ENCODE data around the gene FAM240A.

FAM240A gene

DNA sequence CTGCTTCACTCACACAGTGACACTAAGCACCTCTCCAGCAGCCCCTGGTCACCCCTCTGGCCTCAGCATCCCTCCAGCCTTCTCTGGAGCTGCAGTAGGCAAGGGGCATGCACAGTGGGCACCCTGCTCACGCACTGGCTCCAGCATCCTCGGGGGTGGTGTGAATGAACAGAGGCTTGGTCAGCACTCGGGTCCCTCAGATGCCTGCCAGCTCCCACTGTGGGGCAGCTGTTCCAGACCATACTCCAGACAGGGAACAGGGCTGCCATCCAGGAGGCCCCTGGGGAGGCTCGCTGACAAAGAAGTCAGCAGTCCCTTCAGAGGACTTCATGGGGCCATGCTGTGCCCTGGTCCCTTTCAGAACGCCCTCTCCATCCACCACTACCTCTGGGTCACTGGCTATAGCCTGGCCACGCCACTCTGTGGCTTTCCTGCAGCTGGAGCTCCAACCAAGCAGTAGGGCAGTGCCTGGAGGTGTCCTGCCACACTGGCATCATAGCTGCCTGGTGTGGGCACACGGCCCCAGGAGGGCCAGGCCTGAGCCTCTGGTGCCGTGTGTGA is 54.8 kb downstream of the FAM240A start:
- no peaks in the 10 kb centered on the region for H3K9me3 Mint-ChIP-seq
- H3K27me3 Mint-ChIP-seq (ENCODE audit: low read depth): no peaks in the 10 kb centered on the region
- no peaks in the 10 kb centered on the region for H3K4me1 Mint-ChIP-seq (ENCODE audit: low read depth)
- no peak overlapping the region for H3K27ac Mint-ChIP-seq
- H3K36me3 Mint-ChIP-seq (ENCODE audit: low read depth): no peaks in the 10 kb centered on the region
- H3K4me3 Mint-ChIP-seq: no peak overlapping the region

DNA sequence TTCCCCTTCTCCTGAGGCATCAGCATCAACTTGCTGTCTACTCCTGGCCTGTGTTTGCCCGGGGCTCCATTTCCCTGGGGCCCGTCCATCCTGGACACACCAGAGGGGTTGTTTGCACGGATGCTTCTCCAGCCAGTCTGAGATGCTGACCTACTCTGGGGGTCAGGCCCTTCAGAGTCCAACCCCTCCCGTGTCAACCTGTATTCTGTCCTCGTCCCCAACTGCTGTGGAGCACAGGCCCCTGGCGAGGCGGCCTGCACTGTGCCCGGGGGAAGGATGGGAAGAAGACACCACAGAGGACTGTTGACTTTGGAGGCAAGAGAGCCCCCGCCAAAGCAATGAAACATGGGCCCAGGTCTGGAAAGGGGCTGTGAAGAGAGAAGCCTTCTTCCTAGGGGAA is 55.3 kb downstream of the FAM240A start:
- Mint-ChIP-seq H3K36me3 (ENCODE audit: low read depth) (no peaks in the 10 kb centered on the region), H3K27ac (no peak overlapping the region), H3K4me3 (no peak overlapping the region), H3K27me3 (ENCODE audit: low read depth) (no peaks in the 10 kb centered on the region), H3K9me3 (no peaks in the 10 kb centered on the region), H3K4me1 (ENCODE audit: low read depth) (no peaks in the 10 kb centered on the region)

DNA sequence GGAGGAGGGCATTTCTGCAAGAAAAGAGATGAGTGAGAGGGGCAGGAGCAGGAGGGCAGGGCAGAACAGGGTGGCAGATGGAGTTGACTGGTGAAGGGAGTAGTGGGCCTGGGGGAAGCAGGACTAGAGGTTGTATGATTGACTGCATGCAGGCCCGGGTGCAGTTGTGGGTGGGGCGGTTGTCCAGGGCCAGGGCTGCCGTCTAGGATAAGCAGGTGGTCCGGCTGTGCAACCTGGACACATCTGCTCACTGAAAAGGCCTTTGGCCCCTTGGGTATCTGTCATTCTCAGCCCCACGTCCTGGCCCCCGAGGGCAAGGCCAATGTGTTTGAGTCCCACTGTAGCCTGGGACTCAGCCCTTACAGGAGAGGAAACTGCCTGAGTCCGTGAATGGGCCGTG is 55.8 kb downstream of the FAM240A start:
- Mint-ChIP-seq H3K27ac (no peak overlapping the region), H3K9me3 (no peaks in the 10 kb centered on the region), H3K36me3 (ENCODE audit: low read depth) (no peaks in the 10 kb centered on the region), H3K4me1 (ENCODE audit: low read depth) (no peaks in the 10 kb centered on the region), H3K4me3 (no peak overlapping the region), H3K27me3 (ENCODE audit: low read depth) (no peaks in the 10 kb centered on the region)

DNA sequence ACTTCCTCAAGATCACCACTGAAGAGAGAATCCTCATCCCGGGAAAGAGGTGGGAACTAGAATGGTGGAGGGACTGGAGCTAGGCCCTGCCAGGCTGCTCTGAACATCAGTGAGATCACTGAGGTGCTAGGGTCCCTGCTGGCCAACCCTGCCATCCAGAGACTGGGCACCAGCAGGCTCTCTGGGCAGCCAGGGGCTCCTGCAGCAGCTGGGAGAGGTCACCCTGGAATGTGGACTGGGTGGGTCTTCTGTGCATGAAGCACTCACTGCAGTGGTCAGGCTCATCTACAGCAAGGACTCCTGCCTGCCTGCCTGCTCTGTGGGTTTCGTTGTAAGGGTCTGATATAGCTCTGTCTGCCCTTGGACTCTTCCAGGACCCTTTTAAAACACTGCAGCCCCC is 56.3 kb downstream of the FAM240A start:
- no peaks in the 10 kb centered on the region for H3K4me1 Mint-ChIP-seq (ENCODE audit: low read depth)
- no peaks in the 10 kb centered on the region for H3K27me3 Mint-ChIP-seq (ENCODE audit: low read depth)
- no peak overlapping the region for H3K27ac Mint-ChIP-seq
- no peaks in the 10 kb centered on the region for H3K9me3 Mint-ChIP-seq
- no peak overlapping the region for H3K4me3 Mint-ChIP-seq
- no peaks in the 10 kb centered on the region for H3K36me3 Mint-ChIP-seq (ENCODE audit: low read depth)

- Mint-ChIP-seq H3K36me3 (ENCODE audit: low read depth) (no peaks in the 10 kb centered on the region), H3K27me3 (ENCODE audit: low read depth) (no peaks in the 10 kb centered on the region), H3K4me3 (no peak overlapping the region), H3K9me3 (no peaks in the 10 kb centered on the region), H3K4me1 (ENCODE audit: low read depth) (no peaks in the 10 kb centered on the region), H3K27ac (no peak overlapping the region)
Measured at GRCh38 chr3:46669191-46669999, 57.1 kb downstream of the FAM240A start.

DNA sequence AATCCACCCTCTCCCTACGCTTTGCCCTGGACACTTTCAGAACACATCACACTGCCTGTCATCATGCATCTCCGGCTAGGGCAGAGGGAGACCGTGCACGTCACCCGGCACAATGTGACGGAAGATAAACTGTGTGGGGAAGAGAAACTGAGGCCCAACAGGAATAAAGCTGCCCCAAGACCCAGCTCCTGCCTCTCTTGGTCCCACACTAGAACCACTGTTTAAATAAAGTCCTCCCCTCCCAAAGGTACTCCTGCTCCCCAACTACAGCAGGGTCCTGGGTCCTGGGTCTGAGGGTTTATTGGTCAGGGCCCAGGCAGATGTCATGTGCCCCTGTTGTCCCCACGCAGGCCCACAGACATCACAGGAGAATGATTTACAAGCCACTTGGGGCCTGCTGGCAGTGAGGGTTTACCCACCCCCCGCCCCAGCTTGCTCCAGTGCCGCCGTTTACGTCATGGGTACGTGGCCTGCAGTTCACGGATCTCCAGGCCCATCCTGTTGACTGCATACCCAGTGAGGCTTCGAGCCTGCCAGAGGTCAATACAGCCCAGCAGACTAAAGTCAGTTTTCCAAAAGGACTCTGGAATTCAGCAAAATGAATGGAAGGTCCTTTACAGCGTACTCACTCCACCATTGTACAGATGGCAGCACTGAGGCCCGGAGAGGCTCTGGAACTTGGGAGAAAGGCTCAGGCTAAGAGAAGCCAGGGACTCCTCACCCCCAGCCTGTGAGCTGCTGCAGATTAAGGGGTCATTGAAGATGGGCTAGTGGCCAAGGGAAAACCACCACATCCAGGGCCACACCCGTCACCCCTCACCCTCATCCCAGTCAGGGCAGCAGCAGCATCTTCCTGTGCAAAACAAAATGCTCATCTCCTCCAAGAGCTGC is 57.9 kb downstream of the FAM240A start:
- no peaks in the 10 kb centered on the region for H3K27me3 Mint-ChIP-seq (ENCODE audit: low read depth)
- H3K9me3 Mint-ChIP-seq: no peaks in the 10 kb centered on the region
- H3K36me3 Mint-ChIP-seq (ENCODE audit: low read depth): no peaks in the 10 kb centered on the region
- H3K4me3 Mint-ChIP-seq: no peak overlapping the region
- no peaks in the 10 kb centered on the region for H3K4me1 Mint-ChIP-seq (ENCODE audit: low read depth)
- no peak overlapping the region for H3K27ac Mint-ChIP-seq

DNA sequence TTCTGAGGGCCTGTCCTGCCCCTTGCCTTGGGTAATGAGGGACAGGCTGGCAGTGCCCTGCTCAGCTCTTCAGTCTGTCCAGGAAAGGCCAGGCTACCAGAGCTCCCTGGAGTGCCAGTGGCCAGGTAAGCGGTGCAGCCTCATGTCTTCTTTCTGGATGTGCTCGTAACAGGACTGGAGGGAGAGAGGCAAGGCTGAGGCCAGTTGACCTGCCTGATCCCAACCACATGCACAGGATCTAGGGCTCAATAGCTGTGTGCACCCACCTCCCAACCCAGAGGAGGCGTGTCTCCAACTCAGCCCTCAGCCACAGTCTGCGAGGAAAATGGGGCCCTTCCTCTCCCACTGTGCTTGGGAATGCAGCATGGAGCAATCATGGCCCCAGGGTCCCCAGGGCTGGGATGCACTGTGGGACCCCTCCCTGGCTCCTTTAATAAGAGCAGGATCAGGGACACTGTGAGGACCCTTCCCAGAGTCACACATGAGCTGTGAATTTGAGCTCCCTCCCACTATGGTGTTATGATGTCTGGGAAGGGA is 58.6 kb downstream of the FAM240A start:
- H3K27me3 Mint-ChIP-seq (ENCODE audit: low read depth): no peaks in the 10 kb centered on the region
- no peaks in the 10 kb centered on the region for H3K36me3 Mint-ChIP-seq (ENCODE audit: low read depth)
- H3K27ac Mint-ChIP-seq: no peak overlapping the region
- H3K4me3 Mint-ChIP-seq: no peak overlapping the region
- H3K4me1 Mint-ChIP-seq (ENCODE audit: low read depth): no peaks in the 10 kb centered on the region
- H3K9me3 Mint-ChIP-seq: no peaks in the 10 kb centered on the region

GRCh38 chr3:46671541-46672348 is 59.4 kb downstream of the FAM240A start:
- no peaks in the 10 kb centered on the region for H3K27me3 Mint-ChIP-seq (ENCODE audit: low read depth)
- H3K9me3 Mint-ChIP-seq: no peaks in the 10 kb centered on the region
- H3K36me3 Mint-ChIP-seq (ENCODE audit: low read depth): no peaks in the 10 kb centered on the region
- no peak overlapping the region for H3K4me3 Mint-ChIP-seq
- H3K4me1 Mint-ChIP-seq (ENCODE audit: low read depth): no peaks in the 10 kb centered on the region
- H3K27ac Mint-ChIP-seq: no peak overlapping the region

GRCh38 chr3:46672349-46672695 is 60.0 kb downstream of the FAM240A start:
- Mint-ChIP-seq H3K4me1 (ENCODE audit: low read depth) (no peaks in the 10 kb centered on the region), H3K9me3 (no peaks in the 10 kb centered on the region), H3K4me3 (no peak overlapping the region), H3K27me3 (ENCODE audit: low read depth) (no peaks in the 10 kb centered on the region), H3K36me3 (ENCODE audit: low read depth) (no peaks in the 10 kb centered on the region), H3K27ac (no peak overlapping the region)

DNA sequence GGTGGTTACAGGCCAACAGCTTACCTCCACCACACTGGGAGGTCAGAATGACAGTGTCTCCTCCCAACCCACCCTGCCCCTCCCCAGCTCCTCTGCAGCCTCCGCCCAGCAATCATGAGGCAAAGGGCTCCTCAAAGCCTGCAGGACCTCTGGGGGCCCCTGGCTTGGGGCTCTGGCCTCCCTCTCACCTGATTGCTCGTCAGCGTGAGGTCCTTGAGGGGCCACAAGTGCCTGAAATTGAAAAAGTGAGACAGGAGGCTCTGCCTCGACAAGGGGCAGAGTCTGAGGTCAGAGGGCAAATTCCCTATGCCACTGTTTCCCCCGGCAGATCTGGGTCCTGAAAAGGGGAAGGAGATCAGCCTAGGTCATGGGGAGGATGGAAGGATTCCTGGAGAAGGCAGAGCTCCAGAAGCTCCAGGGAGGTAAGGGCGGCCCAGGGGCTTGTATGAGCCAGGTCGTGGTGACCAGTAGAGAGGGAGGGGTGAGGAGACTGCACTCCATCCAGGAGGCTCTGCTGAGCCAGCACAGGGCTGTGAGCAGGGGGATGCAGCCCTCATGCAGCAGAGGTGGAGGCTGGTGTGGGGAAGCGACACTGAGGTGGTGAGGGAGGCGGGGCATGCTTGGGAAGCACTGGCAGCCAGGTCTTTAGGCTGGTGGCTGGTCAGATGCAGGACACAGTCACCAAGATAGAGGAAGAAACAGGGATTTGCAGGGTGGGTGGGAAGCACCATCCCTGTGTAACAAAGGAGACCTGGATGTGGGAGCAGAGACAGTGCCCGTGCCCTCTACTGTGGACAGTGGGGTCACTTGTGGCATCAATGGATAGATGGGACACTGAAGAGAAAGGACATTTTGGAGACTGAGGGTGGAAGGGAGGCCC is 61.1 kb downstream of the FAM240A start:
- Mint-ChIP-seq H3K36me3 (ENCODE audit: low read depth) (no peaks in the 10 kb centered on the region), H3K27ac (no peak overlapping the region), H3K27me3 (ENCODE audit: low read depth) (no peaks in the 10 kb centered on the region), H3K4me3 (no peak overlapping the region), H3K4me1 (ENCODE audit: low read depth) (no peaks in the 10 kb centered on the region), H3K9me3 (no peaks in the 10 kb centered on the region)

GRCh38 chr3:46674031-46674845 is 61.9 kb downstream of the FAM240A start:
- no peak overlapping the region for H3K4me3 Mint-ChIP-seq
- H3K27ac Mint-ChIP-seq: no peak overlapping the region
- no peaks in the 10 kb centered on the region for H3K27me3 Mint-ChIP-seq (ENCODE audit: low read depth)
- H3K4me1 Mint-ChIP-seq (ENCODE audit: low read depth): no peaks in the 10 kb centered on the region
- H3K9me3 Mint-ChIP-seq: no peaks in the 10 kb centered on the region
- no peaks in the 10 kb centered on the region for H3K36me3 Mint-ChIP-seq (ENCODE audit: low read depth)

DNA sequence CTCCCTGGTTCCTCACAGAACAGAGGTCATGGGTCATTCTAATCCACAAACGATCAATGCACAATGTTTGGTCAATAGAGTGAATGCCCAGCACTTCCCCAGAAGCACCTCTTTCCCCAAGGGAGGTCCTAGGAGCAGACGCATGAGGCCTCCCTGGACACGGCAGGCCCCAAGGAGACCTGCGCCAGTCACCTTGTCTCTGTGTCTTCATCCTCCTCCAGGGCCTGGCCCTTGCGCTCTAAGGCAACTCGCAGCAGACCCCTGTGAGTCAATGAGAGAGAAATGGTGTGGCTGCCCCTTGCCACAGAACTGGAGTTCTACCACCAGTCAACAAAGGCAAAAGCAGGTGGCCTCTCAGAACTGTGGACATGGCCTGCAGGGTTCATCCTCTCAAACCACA is 63.1 kb downstream of the FAM240A start:
- no peaks in the 10 kb centered on the region for H3K9me3 Mint-ChIP-seq
- H3K27me3 Mint-ChIP-seq (ENCODE audit: low read depth): no peaks in the 10 kb centered on the region
- H3K4me1 Mint-ChIP-seq (ENCODE audit: low read depth): no peaks in the 10 kb centered on the region
- no peak overlapping the region for H3K27ac Mint-ChIP-seq
- no peak overlapping the region for H3K4me3 Mint-ChIP-seq
- H3K36me3 Mint-ChIP-seq (ENCODE audit: low read depth): no peaks in the 10 kb centered on the region
